Spinal cord (tissue), 10 donors: ENCODE data around the gene LCN15. TPM values are rescaled to one million over a fixed set of nuclear protein-coding genes. Genes with fewer than 3 reads are reported as not detected.
"Not testable (repeated sequence)": the region's sequence is repeated elsewhere in the genome, so short reads cannot be mapped to it uniquely, and the experiment has no call there.

Experiments
- DNase-seq, 6 donors: peaks; one replicate each; pipeline versions ENCODE4 v3.0.0 to v3.0.0-alpha.2; 2013 to 2015; ENCODE audit warnings: low spot score in 6 of 6, low read depth in 4 of 6
- H3K27ac ChIP-seq: one replicate; pipeline ENCODE4 v1.5.1; 2013; ENCODE audit warnings: low read depth, low read length, control low read depth
- H3K27me3 ChIP-seq: one replicate; pipeline ENCODE4 v1.6.1; 2013; ENCODE audit warnings: low read length; ENCODE audit not compliant: control insufficient read depth, insufficient read depth
- H3K36me3 ChIP-seq: one replicate; pipeline ENCODE4 v1.6.1; 2013; ENCODE audit warnings: low read length; ENCODE audit not compliant: control insufficient read depth, insufficient read depth
- H3K4me1 ChIP-seq: one replicate; pipeline ENCODE4 v1.6.1; 2013; ENCODE audit warnings: low read length; ENCODE audit not compliant: control insufficient read depth, insufficient read depth
- H3K4me3 ChIP-seq: one replicate; pipeline ENCODE4 v1.5.1; 2013; ENCODE audit warnings: low read depth, low read length, control low read depth
- H3K9me3 ChIP-seq: one replicate; pipeline ENCODE4 v1.6.1; 2013; ENCODE audit warnings: low read length; ENCODE audit not compliant: control insufficient read depth, insufficient read depth
- WGBS: methylation state at CpG from one replicate; pipeline ENCODE4 v1.1.5; 2013; ENCODE audit warnings: missing lambda C conversion rate; ENCODE audit not compliant: insufficient coverage; 5-methylcytosine and 5-hydroxymethylcytosine counted together
- polyA plus RNA-seq, 2 donors: library from polyadenylated mRNA; unstranded; fragments of 120-200 nt; gene quantifications; one replicate each; pipeline ENCODE4 v1.2.1, GENCODE V29; 2013; ENCODE audit not compliant: insufficient read length in 2 of 2
- small RNA-seq: library from RNA; depleted of rRNA; stranded (forward); fragments of <200 nt; gene quantifications from one replicate; pipeline ENCODE3, GENCODE V24; 2014; ENCODE audit warnings: low replicate concordance
- total RNA-seq, 2 donors: library from RNA; depleted of rRNA in 1 of 2; stranded (reverse); fragments of 120-200 nt in 1 of 2; fragments of >200 nt in 1 of 2; gene quantifications; one replicate each; pipeline versions ENCODE4 v1.2.3 to v1.2.4, GENCODE V29; 2013 to 2014
- donor health status: healthy.

Gene LCN15
- total and polyA plus RNA-seq, 4 donors, result 0.14 TPM; not detected in 3

DNA sequence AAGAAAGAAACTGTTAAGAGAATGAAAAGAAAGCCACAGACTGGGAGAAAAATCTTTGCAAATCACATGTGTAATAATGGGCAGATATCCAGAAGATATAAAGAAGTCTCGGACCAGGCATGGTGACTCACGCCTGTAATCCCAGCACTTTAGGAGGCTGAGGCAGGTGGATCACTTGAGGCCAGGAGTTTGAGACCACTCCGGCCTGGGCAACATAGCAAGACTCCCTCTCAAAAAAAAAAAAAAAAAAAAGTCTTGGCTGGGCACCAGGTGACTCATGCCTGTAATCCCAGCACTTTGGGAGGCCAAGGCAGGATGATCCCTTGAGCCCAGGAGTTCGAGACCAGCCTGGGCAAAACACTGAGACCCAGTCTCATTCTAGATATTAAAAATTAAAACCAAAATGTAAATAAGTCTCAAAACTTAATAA lies 53.1 kb downstream of the LCN15 start:
- H3K4me3 ChIP-seq, DNase-seq, H3K27me3 ChIP-seq, H3K9me3 ChIP-seq, H3K27ac ChIP-seq: not testable (repeated sequence)
- 80% methylated on average over 1 of the region's 4 CpGs for WGBS
- peaks cover 32% of the 10 kb centered on the region for H3K4me1 ChIP-seq
- H3K36me3 ChIP-seq, result peaks cover 27% of the 10 kb centered on the region

DNA sequence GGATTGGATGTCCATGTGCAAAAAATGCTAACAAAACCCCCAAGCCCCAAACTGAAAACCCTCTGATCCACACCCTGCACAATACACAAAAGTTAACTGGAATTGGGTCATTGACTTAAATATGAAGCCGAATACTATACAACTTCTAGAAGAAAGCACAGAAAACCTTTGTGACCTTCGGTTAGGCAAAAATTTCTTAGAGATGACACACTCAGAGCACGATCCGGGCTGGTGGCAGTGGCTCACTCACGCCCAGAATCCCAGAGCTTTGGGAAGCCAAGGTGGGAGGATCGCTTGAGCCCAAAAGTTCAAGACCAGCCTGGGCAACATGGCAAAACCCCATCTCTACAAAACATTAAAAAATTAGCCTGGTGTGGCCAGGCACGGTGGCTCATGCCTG lies 53.8 kb downstream of the LCN15 start:
- Histone ChIP-seq H3K27me3 (no peaks in the 10 kb centered on the region), H3K27ac (no peak overlapping the region), H3K4me1 (peaks cover 32% of the 10 kb centered on the region), H3K36me3 (peaks cover 20% of the 10 kb centered on the region), H3K9me3 (no peaks in the 10 kb centered on the region), H3K4me3 (no peak overlapping the region)
- no peak for DNase-seq
- WGBS, result 94% methylated on average over 7 of the region's 7 CpGs

Small RNA genes within 50 kb of the gene (small RNA-seq; reads per million reads assigned to genes)
- not detected for gene AL355987.2
- not detected for gene ATP6V1G1P3
- not detected for gene MIR6722

Other genes starting within 250 kb of the LCN15 start
- gene NOTCH1, start 218.5 kb downstream of the LCN15 start, total RNA-seq, result 10 to 100 TPM; 28.2 to 37.8 TPM
- 10 to 100 TPM; 62.2 to 75.9 TPM for gene NOTCH1, start 218.5 kb downstream of the LCN15 start, polyA plus RNA-seq
- 10 to 100 TPM; 21.9 to 93.5 TPM for gene EGFL7, start 101.6 kb downstream of the LCN15 start, total RNA-seq
- 10 to 100 TPM; 46.8 to 57.3 TPM for gene EGFL7, start 101.6 kb downstream of the LCN15 start, polyA plus RNA-seq
- gene AGPAT2, start 77.1 kb downstream of the LCN15 start, total RNA-seq, result 10 to 100 TPM in 1 of 2 donors, 1 to 10 TPM in 1; 8.7 to 14.3 TPM
- 10 to 100 TPM in 1 of 2 donors, 1 to 10 TPM in 1; 9.1 to 11.0 TPM for gene AGPAT2, start 77.1 kb downstream of the LCN15 start, polyA plus RNA-seq
- 10 to 100 TPM; 24.9 to 47.8 TPM for gene DIPK1B, start 51.9 kb downstream of the LCN15 start, total RNA-seq
- 10 to 100 TPM; 63.5 to 65.0 TPM for gene DIPK1B, start 51.9 kb downstream of the LCN15 start, polyA plus RNA-seq
- gene LCN10, start 21.6 kb downstream of the LCN15 start, total RNA-seq, result not detected
- not detected for gene LCN10, start 21.6 kb downstream of the LCN15 start, polyA plus RNA-seq
- not detected for gene LCN6, start 16.0 kb downstream of the LCN15 start, total RNA-seq
- not detected for gene LCN6, start 16.0 kb downstream of the LCN15 start, polyA plus RNA-seq
- not detected for gene LCN8, start 6.3 kb downstream of the LCN15 start, total RNA-seq
- gene LCN8, start 6.3 kb downstream of the LCN15 start, polyA plus RNA-seq, result not detected
- 10 to 100 TPM; 38.9 to 76.9 TPM for gene TMEM141, start 26.8 kb upstream of the LCN15 start, total RNA-seq
- gene TMEM141, start 26.8 kb upstream of the LCN15 start, polyA plus RNA-seq, result 10 to 100 TPM; 51.7 to 55.4 TPM
- 1 to 10 TPM in 1 of 2 donors, under 1 TPM in 1; 0.89 to 3.0 TPM for gene CCDC183, start 31.8 kb upstream of the LCN15 start, total RNA-seq
- 1 to 10 TPM; 3.4 to 7.2 TPM for gene CCDC183, start 31.8 kb upstream of the LCN15 start, polyA plus RNA-seq
- 10 to 100 TPM; 34.8 to 49.1 TPM for gene RABL6, start 43.4 kb upstream of the LCN15 start, total RNA-seq
- gene RABL6, start 43.4 kb upstream of the LCN15 start, polyA plus RNA-seq, result 10 to 100 TPM; 86.3 to 93.5 TPM
- 1 to 10 TPM; 1.2 to 2.2 TPM for gene AJM1, start 78.0 kb upstream of the LCN15 start, total RNA-seq
- 10 to 100 TPM; 19.3 to 20.5 TPM for gene AJM1, start 78.0 kb upstream of the LCN15 start, polyA plus RNA-seq
- 100 to 1,000 TPM in 1 of 2 donors, 10 to 100 TPM in 1; 81.6 to 191 TPM for gene PHPT1, start 84.9 kb upstream of the LCN15 start, total RNA-seq
- gene PHPT1, start 84.9 kb upstream of the LCN15 start, polyA plus RNA-seq, result 100 to 1,000 TPM; 183 to 200 TPM
- gene MAMDC4, start 87.8 kb upstream of the LCN15 start, total RNA-seq, result 1 to 10 TPM; 1.6 to 9.3 TPM
- gene MAMDC4, start 87.8 kb upstream of the LCN15 start, polyA plus RNA-seq, result 10 to 100 TPM; 15.2 to 15.9 TPM
- gene EDF1, start 101.8 kb upstream of the LCN15 start, total RNA-seq, result 100 to 1,000 TPM; 123 to 477 TPM
- gene EDF1, start 101.8 kb upstream of the LCN15 start, polyA plus RNA-seq, result 100 to 1,000 TPM; 392 to 409 TPM
- 1 to 10 TPM; 7.4 to 7.5 TPM for gene TRAF2, start 122.0 kb upstream of the LCN15 start, total RNA-seq
- gene TRAF2, start 122.0 kb upstream of the LCN15 start, polyA plus RNA-seq, result 10 to 100 TPM; 12.4 to 19.3 TPM
- 10 to 100 TPM; 52.0 to 91.5 TPM for gene FBXW5, start 180.2 kb upstream of the LCN15 start, total RNA-seq
- gene FBXW5, start 180.2 kb upstream of the LCN15 start, polyA plus RNA-seq, result 100 to 1,000 TPM; 103 to 107 TPM
- 1 to 10 TPM in 1 of 2 donors, not detected in 1; 1.3 TPM for gene C8G, start 180.7 kb upstream of the LCN15 start, total RNA-seq
- 1 to 10 TPM; 1.6 to 1.7 TPM for gene C8G, start 180.7 kb upstream of the LCN15 start, polyA plus RNA-seq
- gene LCN12, start 187.8 kb upstream of the LCN15 start, total RNA-seq, result 1 to 10 TPM in 1 of 2 donors, under 1 TPM in 1; 0.20 to 4.1 TPM
- 1 to 10 TPM; 6.5 to 7.4 TPM for gene LCN12, start 187.8 kb upstream of the LCN15 start, polyA plus RNA-seq
- gene PTGDS, start 213.0 kb upstream of the LCN15 start, total RNA-seq, result 1,000 to 10,000 TPM in 1 of 2 donors, 100 to 1,000 TPM in 1; 697 to 6,990 TPM
- 1,000 to 10,000 TPM in 1 of 2 donors, 100 to 1,000 TPM in 1; 304 to 3,209 TPM for gene PTGDS, start 213.0 kb upstream of the LCN15 start, polyA plus RNA-seq
- gene LCNL1, start 218.5 kb upstream of the LCN15 start, total RNA-seq, result 10 to 100 TPM in 1 of 2 donors, 1 to 10 TPM in 1; 2.3 to 54.0 TPM
- 10 to 100 TPM in 1 of 2 donors, 1 to 10 TPM in 1; 3.8 to 25.2 TPM for gene LCNL1, start 218.5 kb upstream of the LCN15 start, polyA plus RNA-seq
- 10 to 100 TPM; 15.7 to 57.5 TPM for gene PAXX, start 227.9 kb upstream of the LCN15 start, total RNA-seq
- 100 to 1,000 TPM in 1 of 2 donors, 10 to 100 TPM in 1; 87.9 to 108 TPM for gene PAXX, start 227.9 kb upstream of the LCN15 start, polyA plus RNA-seq
- gene CLIC3, start 232.1 kb upstream of the LCN15 start, total RNA-seq, result 1 to 10 TPM; 2.0 to 6.4 TPM
- 1 to 10 TPM in 1 of 2 donors, under 1 TPM in 1; 0.35 to 2.0 TPM for gene CLIC3, start 232.1 kb upstream of the LCN15 start, polyA plus RNA-seq